DMS53 treated with DMSO at 0.1 percent for 48 hours (cell line): ENCODE measurements around the gene ACTG1.

ENCODE experiments used
- DNase-seq: peaks from one replicate; lab custom pipeline; 2025; ENCODE audit not compliant: unreplicated experiment; lab: John Stamatoyannopoulos, UW

ACTG1 gene

DNA sequence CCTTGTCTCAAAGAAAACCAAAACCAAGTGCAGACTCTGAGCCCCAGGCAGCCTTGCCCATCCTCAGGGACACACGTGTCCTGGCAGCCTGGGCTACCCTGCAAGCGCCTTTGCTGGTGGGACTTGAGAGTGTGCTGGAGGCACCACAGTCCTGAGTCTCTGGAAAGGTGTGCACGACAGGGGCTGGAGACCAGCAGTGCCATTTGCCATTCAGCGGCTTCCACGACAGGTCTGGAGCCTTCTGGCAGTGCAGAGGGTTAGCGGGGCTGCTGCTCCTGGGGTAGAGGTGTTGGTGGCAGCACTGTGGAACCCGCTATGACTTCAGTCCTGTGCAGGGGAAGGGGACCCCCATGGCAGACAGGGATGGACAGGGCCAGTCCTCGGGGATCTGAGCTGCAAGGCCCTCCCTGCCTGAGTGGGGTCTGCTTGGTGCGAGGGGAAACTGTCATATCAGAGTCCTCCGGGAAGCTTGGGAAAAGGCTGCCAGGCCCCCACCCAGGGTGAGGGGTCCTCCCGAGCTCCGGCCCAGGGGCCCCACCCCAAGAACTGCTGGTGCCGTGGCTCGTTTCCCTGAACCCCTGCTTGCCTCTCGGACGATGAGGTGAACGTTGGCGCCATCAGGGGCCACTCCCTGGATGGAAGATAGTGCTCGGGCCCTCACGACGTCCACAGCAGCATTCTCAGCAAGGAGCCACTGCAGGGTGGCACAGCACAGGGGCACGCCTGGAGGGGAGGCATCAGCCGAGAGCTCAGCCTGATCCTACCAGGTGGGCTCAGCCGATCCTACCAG is 32.8 kb upstream of the ACTG1 start:
- DNase-seq, result no peak

DNA sequence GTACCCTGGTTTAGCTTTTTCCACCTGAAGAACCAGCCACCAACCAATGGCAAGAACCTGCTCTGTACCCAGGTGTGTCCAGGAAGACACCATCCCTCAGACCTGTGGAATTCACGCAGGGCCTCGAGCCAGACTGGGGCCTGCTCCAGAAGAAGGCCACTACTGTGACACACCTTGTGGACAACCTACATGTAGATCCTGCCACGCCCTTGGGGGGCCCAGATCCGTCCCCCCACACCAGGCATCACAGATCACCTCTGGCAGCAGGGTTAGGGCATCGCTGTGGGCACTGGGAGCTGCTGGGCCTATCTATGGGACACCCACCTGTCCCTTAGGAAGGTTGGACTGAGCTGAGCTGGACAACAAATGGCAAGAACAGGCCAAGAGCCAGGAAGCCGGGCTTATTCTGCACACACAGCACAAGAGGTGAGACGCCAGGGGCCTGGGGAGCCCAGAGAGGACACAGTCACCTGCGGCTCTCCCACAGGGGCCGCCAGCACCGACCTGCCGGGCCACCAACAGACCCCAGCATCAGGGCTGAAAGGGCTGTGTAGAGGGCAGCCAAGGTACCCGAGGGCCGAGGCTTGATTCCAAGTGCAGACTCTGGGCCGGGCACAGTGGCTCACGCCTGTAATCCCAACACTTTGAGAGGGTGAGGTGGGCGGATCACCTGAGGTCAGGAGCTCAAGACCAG is 31.8 kb upstream of the ACTG1 start:
- DNase-seq, result no peak

DNA sequence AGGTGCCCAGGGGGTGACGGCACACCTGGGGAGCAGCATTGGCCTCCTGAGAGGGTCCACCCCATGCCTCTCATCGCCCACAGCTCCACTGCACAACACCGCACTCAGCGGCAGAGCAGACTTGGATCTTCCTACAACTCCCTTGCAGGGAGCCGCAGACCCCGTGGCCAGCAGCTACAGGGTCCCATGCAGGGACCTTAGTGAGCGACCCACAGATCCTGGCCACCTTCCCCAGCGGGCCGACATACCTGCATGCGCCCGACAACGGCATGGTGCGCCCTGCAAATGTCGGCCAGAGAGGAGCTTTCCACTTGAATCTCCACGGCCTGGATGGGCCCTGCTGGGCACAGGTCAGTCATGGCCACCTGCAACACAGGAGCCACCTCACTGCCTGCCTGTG is 31.2 kb upstream of the ACTG1 start:
- DNase-seq, result no peak

GRCh38 chr17:81543339-81543675 is 30.7 kb upstream of the ACTG1 start:
- DNase-seq, result no peak

DNA sequence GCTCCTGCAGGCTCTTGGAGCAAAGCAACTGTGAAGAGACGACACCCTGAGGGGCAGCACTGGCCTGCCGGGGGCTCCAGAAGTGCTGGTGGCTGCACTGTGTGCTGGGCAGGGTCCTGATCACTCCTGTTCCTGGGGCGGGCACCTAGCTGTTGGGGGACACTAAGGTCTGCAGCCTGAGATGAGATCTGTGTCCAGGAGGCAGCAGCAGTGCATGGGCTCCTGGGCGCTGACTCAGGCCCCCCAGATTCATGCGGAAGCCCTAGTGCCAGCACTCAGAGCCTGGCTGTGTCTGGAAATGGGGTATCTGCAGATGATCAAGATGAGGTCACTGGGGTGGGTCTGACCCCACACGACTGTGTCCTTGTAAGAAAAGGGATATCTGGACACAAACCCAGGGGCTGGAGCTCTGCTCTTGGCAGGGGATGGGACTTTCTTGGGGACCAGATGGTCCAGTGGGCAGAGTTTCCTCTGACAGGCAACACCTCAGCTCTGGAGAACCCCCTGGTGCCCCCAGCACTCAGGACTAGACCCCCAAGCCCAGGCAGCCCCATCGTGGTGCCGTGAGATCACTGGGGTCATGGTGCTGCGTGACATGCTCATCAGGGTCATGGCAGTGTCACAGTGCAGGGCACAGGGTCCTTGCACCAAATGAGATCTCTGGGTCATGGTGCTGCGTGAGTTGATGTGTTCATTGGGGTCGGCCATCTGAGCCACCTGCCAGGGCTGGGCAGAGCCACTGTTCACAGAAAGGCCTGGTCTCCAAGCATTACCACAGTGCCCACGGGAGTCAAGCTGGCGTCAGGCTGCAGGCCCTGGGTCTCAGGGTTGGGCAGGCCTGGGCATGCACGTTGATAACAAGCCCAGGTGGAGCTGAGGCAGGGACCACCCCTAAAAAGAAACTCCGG is 30.1 kb upstream of the ACTG1 start:
- no peak for DNase-seq

DNA sequence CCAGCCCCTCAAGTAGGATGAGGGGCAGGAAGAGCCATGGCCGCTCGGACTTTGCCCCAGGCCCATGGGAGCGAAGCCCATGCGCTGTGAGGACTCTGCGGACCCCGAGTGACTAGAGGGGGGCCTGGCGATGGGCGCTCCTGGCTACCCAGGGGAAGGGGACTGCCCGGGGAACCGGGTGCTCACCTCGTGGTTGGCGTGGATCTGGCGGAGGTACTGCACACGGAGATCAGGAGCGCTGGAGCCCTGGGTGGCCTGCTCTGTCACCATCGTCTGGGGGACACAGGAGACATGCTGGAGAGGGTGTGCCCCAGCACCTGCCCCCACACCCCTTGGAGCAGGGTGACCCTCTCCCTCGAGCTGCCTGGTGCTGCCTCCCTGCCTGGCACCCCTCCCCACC is 28.5 kb upstream of the ACTG1 start:
- no peak for DNase-seq

DNA sequence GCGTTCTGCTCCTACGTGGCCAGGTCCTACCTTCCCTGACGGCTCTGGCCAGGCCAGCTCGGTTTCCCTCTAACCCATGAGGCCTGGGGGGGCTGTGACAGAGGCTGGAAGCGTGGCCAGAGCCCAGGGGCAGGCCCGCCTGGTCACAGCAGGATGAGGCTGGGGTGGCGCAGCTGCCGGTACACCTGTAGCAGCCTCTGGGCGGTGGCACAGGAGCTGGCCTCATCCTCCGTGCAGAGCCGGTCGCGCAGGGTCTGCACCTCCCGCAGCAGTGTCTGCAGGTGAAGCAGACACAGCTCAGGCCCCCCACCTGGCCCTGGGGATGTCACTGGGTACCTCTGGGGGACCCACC is 28.1 kb upstream of the ACTG1 start:
- no peak for DNase-seq

GRCh38 chr17:81539961-81540675 is 27.5 kb upstream of the ACTG1 start:
- DNase-seq, result no peak

DNA sequence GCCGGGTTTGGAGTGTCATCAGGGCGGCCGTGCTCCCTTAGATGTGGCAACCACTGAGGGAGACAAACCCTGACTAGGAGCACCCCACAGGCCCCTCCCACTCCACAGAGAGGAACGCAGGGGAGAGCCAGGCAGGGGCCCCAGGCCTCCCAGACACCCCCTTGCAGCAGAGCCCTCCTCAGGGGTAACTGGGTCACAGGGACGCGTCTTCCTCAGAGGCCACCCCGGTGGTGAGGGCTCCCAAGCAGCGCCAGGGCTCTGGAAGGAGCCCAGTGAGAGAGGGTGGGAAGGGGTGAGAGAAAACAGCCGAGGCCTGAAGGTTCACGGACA is 26.9 kb upstream of the ACTG1 start:
- DNase-seq, result no peak

DNA sequence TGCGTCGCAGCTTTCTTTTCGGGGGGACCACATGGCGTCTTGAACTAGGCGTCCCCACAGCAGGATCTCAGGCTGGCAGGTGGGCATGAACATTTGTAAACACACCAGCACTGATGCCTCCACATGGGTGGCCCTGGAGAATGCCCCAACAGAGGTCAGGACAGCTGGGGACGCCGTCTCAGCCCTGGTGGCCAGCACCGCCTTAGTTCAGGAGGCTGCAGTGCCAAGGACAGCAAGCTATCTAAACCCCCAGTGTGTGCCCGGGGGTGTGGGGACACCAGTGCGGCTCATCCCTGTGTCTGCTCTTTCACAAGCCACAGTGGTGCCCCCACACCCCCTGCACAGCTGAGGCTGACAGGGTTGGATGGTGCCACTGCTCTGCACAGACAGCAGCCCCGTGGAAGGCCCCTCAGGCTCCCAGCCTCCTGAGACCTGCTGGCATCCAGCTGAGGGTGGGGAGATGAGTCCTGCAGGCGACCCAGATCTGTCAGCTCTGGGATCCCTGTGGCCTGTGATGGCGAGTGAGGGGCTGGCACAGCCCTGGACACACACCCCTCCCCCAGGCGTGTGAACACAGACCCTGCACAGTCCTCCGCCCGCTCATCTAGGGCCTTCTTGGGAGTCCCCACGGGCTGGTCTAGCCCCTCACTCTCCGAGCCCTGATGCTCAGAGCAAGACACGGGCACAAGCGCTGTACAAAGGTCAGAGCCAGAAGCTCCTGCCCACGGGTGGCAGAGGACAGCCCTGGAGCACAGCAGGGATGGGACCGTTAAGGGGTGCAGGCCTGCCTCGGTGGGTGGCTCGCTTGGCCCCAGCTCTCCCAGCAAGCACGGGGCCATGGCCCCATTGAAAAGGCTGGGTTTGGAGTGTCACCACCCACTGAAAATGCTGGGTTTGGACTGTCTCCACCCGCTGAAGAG is 26.3 kb upstream of the ACTG1 start:
- no peak for DNase-seq

- DNase-seq, result peak; percentile 91
Observed at GRCh38 chr17:81537856-81538555, 25.4 kb upstream of the ACTG1 start.

DNA sequence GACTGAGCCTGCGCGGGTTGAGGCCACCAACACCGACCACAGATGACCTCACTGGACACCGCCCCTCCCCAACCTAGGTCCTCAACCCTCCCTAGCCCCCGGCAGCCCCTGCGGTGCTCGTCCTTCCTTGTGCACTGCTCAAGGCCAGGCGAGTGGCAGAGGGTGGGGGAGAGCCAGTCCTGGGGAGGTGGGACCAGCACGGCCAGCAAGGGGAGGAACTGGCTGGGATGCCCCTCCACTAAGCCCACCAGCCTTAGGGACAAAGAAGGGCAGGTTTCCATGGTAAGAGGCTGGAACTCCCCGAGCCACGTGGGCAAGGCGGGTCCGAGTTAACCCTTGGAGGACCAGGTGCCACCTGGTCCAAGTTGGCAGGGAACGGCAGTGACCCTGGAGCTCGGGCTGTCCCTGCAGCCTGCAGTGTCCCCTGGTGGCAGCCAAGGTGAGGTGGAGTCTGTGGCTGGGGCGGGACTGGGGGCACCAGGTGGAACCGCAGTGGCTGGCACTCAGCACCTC is 24.8 kb upstream of the ACTG1 start:
- peak; percentile 80 for DNase-seq

- DNase-seq, result no peak
Observed at GRCh38 chr17:81536299-81537290, 24.0 kb upstream of the ACTG1 start.

DNA sequence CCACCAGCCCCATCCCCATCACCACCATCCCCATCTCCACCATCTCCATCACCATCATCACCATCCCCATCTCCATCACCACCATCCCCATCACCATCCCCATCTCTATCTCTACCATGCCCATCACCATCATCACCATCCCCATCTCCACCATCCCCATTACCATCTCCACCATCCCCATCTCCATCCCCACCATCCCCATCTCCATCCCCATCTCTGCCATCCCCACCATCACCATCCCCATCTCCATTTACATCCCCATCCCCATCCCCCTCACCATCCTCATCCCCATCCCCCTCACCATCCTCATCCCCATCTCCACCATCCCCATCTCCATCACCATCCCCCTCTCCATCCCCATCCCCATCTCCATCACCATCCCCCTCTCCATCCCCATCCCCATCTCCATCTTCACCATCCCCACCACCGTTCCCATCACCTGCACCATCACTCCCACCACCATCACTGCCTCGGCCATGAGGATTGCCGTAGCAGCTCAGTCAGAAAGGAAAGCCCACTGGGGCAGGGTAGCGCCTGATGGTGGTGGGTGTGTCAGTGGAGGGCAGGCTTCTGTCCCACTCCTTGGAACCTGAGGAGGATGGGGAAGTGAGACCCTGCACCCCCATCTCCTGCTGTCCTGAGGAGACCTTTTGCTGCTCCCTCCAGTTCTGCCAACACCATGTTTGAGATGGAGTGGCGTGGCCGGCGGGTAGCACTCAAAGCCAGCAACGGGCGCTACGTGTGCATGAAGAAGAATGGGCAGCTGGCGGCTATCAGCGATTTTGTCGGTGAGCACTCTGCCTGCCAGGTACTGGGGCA is 23.1 kb upstream of the ACTG1 start:
- no peak for DNase-seq

GRCh38 chr17:81535007-81535328 is 22.4 kb upstream of the ACTG1 start:
- DNase-seq, result no peak

- DNase-seq, result no peak
Observed at GRCh38 chr17:81534157-81535006, 21.8 kb upstream of the ACTG1 start.
